CD4-positive, CD25-positive, alpha-beta regulatory T cell (primary cell): ENCODE results near the gene SYCP2. TPM values are rescaled to one million over a fixed set of nuclear protein-coding genes. Genes with fewer than 3 reads are reported as not detected.
"Not testable (repeated sequence)": the region's sequence is repeated elsewhere in the genome, so short reads cannot be mapped to it uniquely, and the experiment has no call there.

Experiments
- ATAC-seq, 2 donors: fragments of 150-1000 bp; cut with Tn5 transposase; one replicate each; pipeline ENCODE4 v1.10.0; 2021; ENCODE audit warnings: low read depth in 2 of 2, moderate number of reproducible peaks in 2 of 2, moderate library complexity in 1 of 2
- DNase-seq, 3 donors: peaks; one replicate each; pipeline versions ENCODE4 v3.0.0 to v3.0.0-alpha.2; 2012 to 2022; ENCODE audit warnings: mixed read lengths in 1 of 3
- H3K27ac ChIP-seq: one replicate; pipeline ENCODE4 v1.7.0; 2013; ENCODE audit warnings: mild to moderate bottlenecking, low read length; ENCODE audit not compliant: insufficient read depth, poor library complexity, severe bottlenecking
- H3K27me3 ChIP-seq: one replicate; pipeline ENCODE4 v1.7.0; 2013; ENCODE audit warnings: low read length; ENCODE audit not compliant: control insufficient read depth, insufficient read depth
- H3K36me3 ChIP-seq: one replicate; pipeline ENCODE4 v1.7.0; 2013; ENCODE audit warnings: mild to moderate bottlenecking, low read length, moderate library complexity; ENCODE audit not compliant: control insufficient read depth, insufficient read depth
- H3K4me1 ChIP-seq: 2 replicates; pipeline ENCODE4 v1.7.0; 2013; ENCODE audit warnings: mild to moderate bottlenecking, low read length; ENCODE audit not compliant: insufficient read depth, control insufficient read depth, poor library complexity, severe bottlenecking
- H3K4me3 ChIP-seq: one replicate; pipeline ENCODE4 v1.7.0; 2013; ENCODE audit warnings: low read depth, mild to moderate bottlenecking, low read length, moderate library complexity
- H3K9me3 ChIP-seq, 2 experiments: 1 replicate in 1 of 2; 2 replicates in 1 of 2; pipeline ENCODE4 v1.7.0; 2013; ENCODE audit warnings: low read length in 2 of 2, mild to moderate bottlenecking in 1 of 2, moderate library complexity in 1 of 2; ENCODE audit not compliant: control insufficient read depth in 2 of 2
- H3K27ac Mint-ChIP-seq, 3 donors: one replicate each; pipeline ENCODE4 v1.8.0; 2020 to 2022; ENCODE audit warnings: mild to moderate bottlenecking in 3 of 3, mixed read lengths in 3 of 3, moderate library complexity in 2 of 3
- H3K27me3 Mint-ChIP-seq: one replicate; pipeline ENCODE4 v1.8.0; 2022; ENCODE audit warnings: mild to moderate bottlenecking, mixed read lengths
- H3K36me3 Mint-ChIP-seq: one replicate; pipeline ENCODE4 v1.8.0; 2020; ENCODE audit warnings: mixed read lengths
- H3K4me1 Mint-ChIP-seq, 4 donors: one replicate each; pipeline ENCODE4 v1.8.0; 2020 to 2022; ENCODE audit warnings: mixed read lengths in 4 of 4, mild to moderate bottlenecking in 1 of 4
- H3K4me3 Mint-ChIP-seq, 4 donors: one replicate each; pipeline ENCODE4 v1.8.0; 2020 to 2022; ENCODE audit warnings: mild to moderate bottlenecking in 4 of 4, mixed read lengths in 4 of 4, moderate library complexity in 3 of 4
- H3K9me3 Mint-ChIP-seq, 7 donors: one replicate each; pipeline ENCODE4 v1.8.0; 2020 to 2022; ENCODE audit warnings: mixed read lengths in 7 of 7, mild to moderate bottlenecking in 3 of 7, moderate library complexity in 2 of 7
- polyA plus RNA-seq, 4 donors: library from polyadenylated mRNA; unstranded; fragments of 300-500 nt; fragmentation: Illumina TruSeq; gene quantifications; one replicate each; pipeline ENCODE4 v1.2.3, GENCODE V29; 2021
- total RNA-seq: library from RNA; stranded (reverse); gene quantifications from one replicate; pipeline ENCODE4 v1.2.3, GENCODE V29; 2022

SYCP2 gene
- total and polyA plus RNA-seq, 5 donors from 2014 or later, result 0.32 to 9.1 (median 1.2) TPM

DNA sequence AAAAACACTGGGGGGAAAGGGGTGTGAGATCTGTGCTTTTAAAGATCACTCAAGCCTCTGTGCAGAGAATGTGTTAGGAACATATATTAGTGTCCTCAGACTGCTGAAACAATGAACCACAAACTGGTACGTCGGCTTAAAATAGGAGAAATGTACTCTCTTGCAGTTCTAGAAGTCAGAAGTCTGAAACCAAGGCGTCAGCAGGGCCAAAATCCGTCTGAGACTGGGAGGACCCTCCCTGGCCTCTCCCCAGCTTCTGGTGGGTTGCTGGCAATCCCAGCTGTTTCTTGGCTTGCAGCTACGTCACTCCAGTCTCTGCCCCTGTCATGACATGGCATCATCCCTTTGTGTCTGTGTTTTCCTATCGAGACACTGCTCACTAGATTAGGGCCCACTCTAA is 28.7 kb upstream of the SYCP2 start:
- no peak overlapping the region for H3K27ac ChIP-seq
- Mint-ChIP-seq H3K4me1 (no peaks in the 10 kb centered on the region), H3K36me3 (peaks cover 21% of the 10 kb centered on the region), H3K9me3 (no peaks in the 10 kb centered on the region), H3K27me3 (no peaks in the 10 kb centered on the region), H3K27ac (no peak overlapping the region), H3K4me3 (no peak overlapping the region)
- peaks cover 2% of the 10 kb centered on the region for H3K36me3 ChIP-seq
- no peaks in the 10 kb centered on the region for H3K9me3 ChIP-seq
- H3K27me3 ChIP-seq, result no peaks in the 10 kb centered on the region
- DNase-seq (no peak), ATAC-seq (no peak)
- H3K4me1 ChIP-seq, result no peaks in the 10 kb centered on the region
- H3K4me3 ChIP-seq, result no peak overlapping the region

DNA sequence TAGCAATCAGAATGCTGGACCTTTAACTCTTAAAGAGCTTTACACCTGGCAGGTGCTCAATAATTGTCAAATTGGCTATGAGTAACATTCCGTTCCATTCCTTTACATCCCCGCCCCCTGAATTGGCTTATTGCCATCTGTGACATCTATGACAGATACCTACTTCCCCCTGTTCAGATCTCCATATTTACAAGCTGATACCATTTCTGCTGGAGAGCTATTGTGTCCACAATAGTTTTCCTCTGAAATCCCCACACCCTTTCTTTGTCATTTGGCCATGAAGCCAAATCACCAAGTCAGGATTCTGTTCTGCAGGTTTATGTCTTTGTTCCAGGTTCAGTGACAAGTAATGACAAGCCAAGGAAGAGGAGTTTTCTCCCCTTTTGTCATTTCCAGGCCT is 28.0 kb upstream of the SYCP2 start:
- DNase-seq, result no peak
- ATAC-seq, result no peak
- Histone ChIP-seq H3K9me3 (no peaks in the 10 kb centered on the region), H3K27me3 (no peaks in the 10 kb centered on the region), H3K4me1 (no peaks in the 10 kb centered on the region), H3K27ac (no peak overlapping the region), H3K36me3 (peaks cover 2% of the 10 kb centered on the region), H3K4me3 (no peak overlapping the region)
- Mint-ChIP-seq H3K4me1 (no peaks in the 10 kb centered on the region), H3K9me3 (no peaks in the 10 kb centered on the region), H3K4me3 (no peak overlapping the region), H3K36me3 (peaks cover 21% of the 10 kb centered on the region), H3K27me3 (no peaks in the 10 kb centered on the region), H3K27ac (no peak overlapping the region)

DNA sequence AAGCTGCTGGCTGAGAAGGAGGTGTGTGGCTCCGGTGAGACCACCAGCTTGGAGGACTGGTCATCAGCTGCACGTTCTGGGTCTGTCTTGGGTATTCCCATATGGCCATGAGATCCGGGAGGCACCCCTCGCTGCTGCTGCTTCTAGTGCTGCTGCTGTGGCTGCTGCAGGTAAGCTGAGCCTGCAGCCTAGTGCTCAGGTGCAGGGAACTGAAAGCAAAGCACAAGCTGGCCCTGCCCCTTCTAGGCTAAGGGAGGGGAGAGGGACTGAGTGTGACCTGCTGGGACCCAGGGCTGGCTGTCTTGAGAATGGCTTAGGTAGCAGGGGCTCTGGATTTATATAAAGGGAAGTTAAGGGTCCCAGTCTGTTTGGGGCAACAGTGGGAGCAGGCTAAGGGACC is 25.2 kb upstream of the SYCP2 start:
- no peaks in the 10 kb centered on the region for H3K9me3 Mint-ChIP-seq
- no peak overlapping the region for H3K27ac ChIP-seq
- ATAC-seq (no peak), DNase-seq (no peak)
- H3K27me3 Mint-ChIP-seq, result no peaks in the 10 kb centered on the region
- H3K4me3 ChIP-seq, result no peak overlapping the region
- H3K36me3 Mint-ChIP-seq, result peaks cover 21% of the 10 kb centered on the region
- no peaks in the 10 kb centered on the region for H3K4me1 Mint-ChIP-seq
- H3K27me3 ChIP-seq, result no peaks in the 10 kb centered on the region
- no peaks in the 10 kb centered on the region for H3K9me3 ChIP-seq
- H3K4me3 Mint-ChIP-seq, result no peak overlapping the region
- H3K27ac Mint-ChIP-seq, result no peak overlapping the region
- H3K4me1 ChIP-seq, result no peaks in the 10 kb centered on the region
- H3K36me3 ChIP-seq, result peaks cover 2% of the 10 kb centered on the region

DNA sequence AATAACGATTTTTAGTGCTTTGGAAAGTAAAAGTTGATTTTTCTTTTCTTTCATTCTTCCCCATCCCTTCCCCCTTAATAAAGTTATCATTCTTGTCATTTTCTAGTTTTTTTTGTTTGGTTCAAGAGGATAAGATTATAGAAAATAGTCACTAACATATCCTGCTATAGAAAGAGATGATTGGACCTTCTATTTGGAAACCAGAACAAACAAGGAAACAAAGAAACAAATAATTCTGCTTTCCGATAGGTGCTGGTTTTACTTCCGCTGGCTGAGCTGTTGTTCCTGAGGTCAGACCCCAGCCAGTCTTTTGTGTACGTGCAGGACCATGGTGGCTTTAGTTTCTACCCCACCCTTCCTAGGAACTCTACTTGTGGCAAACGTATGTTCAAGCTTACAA is 24.7 kb upstream of the SYCP2 start, which contains the start of gene CDH26:
CDH26 (plus strand) TSS at position 301 of the 400 bp plus-strand sequence. CDS start 304 bp downstream, outside the sequence.
- Mint-ChIP-seq H3K27ac (no peak within 1 kb of the TSS), H3K27me3 (no peaks in the 10 kb centered on the region), H3K9me3 (no peaks in the 10 kb centered on the region), H3K4me3 (no peak within 1 kb of the TSS), H3K4me1 (no peaks in the 10 kb centered on the region), H3K36me3 (peaks cover 21% of the 10 kb centered on the region)
- Histone ChIP-seq H3K36me3 (peaks cover 2% of the 10 kb centered on the region), H3K4me3 (no peak within 1 kb of the TSS), H3K27me3 (no peaks in the 10 kb centered on the region), H3K27ac (no peak within 1 kb of the TSS), H3K4me1 (no peaks in the 10 kb centered on the region), H3K9me3 (no peaks in the 10 kb centered on the region)
- ATAC-seq (no peak), DNase-seq (no peak)

DNA sequence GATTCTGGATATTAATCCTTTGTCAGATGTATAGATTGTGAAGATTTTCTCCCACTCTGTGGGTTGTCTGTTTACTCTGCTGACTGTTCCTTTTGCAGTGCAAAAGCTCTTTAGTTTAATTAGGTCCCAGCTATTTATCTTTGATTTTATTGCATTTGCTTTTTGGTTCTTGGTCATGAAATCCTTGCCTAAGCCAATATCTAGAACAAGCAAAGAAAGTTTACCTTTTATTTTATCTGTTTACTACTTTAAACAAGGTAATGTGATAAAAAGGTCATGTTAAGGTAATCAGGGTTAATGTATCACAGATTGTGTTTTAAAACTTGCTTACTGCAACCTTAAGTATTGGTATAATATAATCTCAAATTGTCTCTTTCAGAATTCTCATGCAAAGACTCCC is 24.1 kb upstream of the SYCP2 start:
- not testable (repeated sequence) for H3K27ac ChIP-seq, H3K4me1 ChIP-seq, H3K4me1 Mint-ChIP-seq, H3K9me3 ChIP-seq, H3K27me3 Mint-ChIP-seq, H3K9me3 Mint-ChIP-seq, H3K27ac Mint-ChIP-seq, H3K36me3 ChIP-seq, H3K4me3 Mint-ChIP-seq, H3K4me3 ChIP-seq, DNase-seq, ATAC-seq, H3K27me3 ChIP-seq
- H3K36me3 Mint-ChIP-seq, result peaks cover 21% of the 10 kb centered on the region

DNA sequence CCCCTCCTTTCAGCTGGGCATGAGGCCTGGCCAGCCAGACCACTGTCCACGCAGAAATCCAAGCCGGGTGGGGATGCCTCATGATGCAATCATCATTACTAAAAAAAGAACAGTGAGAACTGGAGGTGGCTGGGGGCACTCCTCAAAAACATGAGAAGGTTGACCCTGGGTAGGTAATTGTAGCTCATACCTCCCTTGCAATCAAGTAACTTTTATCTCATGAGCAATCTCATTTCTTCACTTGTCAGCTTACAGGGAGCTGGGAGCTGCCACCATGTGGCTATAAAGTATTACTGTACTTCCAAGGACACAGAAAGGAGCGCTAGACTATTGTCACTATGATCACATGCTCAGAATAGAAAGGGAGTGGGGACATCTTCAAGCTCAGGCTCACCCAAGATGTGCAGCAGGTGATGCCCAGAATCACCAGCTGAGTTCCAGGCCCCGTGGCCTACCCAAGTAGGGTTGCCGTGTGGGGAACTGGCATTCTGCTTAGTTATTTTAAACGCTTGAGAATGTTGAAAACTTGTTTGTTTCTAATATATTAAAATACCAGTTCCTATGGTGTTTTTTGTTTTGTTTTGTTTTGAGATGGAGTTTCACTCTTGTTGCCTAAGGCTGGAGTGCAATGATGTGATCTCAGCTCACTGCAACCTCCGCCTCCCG is 21.8 kb upstream of the SYCP2 start:
- no peaks in the 10 kb centered on the region for H3K36me3 ChIP-seq
- H3K4me1 Mint-ChIP-seq, result peaks cover 0 to 2% (median 0%) of the 10 kb centered on the region in 4 donors
- H3K27ac ChIP-seq, result no peak overlapping the region
- H3K9me3 Mint-ChIP-seq, result no peaks in the 10 kb centered on the region
- peaks cover 10% of the 10 kb centered on the region for H3K36me3 Mint-ChIP-seq
- peak in 1 of 3 donors; percentile 29 for DNase-seq
- H3K27me3 ChIP-seq, result no peaks in the 10 kb centered on the region
- ATAC-seq, result no peak
- H3K4me3 ChIP-seq, result no peak overlapping the region
- H3K27ac Mint-ChIP-seq, result peak overlapping the region in 2 of 3 donors; percentile 41 to 46
- H3K4me1 ChIP-seq, result no peaks in the 10 kb centered on the region
- H3K9me3 ChIP-seq, result no peaks in the 10 kb centered on the region
- H3K27me3 Mint-ChIP-seq, result no peaks in the 10 kb centered on the region
- H3K4me3 Mint-ChIP-seq, result no peak overlapping the region

DNA sequence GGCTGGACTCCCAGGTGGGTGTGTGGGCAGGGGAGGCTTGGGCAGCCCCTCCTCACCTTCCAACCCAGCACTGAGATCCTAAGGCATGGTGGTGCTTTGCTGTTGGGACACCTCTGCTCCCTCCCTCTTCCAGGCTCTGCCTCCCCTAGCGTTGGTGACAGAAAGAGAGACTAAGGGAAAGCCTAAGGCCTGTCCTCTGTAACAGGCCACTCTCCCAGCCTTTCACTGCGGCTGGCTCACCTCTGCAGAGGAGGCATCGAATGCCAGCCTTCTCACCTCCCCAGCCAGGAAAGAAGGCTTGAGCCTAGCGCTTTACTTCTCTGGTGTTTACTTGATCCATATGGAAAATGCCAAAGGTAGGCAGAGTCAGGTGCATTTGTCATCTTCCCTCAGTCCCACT is 21.3 kb upstream of the SYCP2 start:
- Histone ChIP-seq H3K36me3 (no peaks in the 10 kb centered on the region), H3K4me1 (no peaks in the 10 kb centered on the region), H3K4me3 (no peak overlapping the region), H3K27ac (no peak overlapping the region), H3K9me3 (no peaks in the 10 kb centered on the region), H3K27me3 (no peaks in the 10 kb centered on the region)
- no peaks in the 10 kb centered on the region for H3K27me3 Mint-ChIP-seq
- peak overlapping the region in 2 of 3 donors; percentile 41 to 46 for H3K27ac Mint-ChIP-seq
- DNase-seq, result no peak
- no peak for ATAC-seq
- H3K36me3 Mint-ChIP-seq, result peaks cover 5% of the 10 kb centered on the region
- H3K4me1 Mint-ChIP-seq, result peaks cover 0 to 2% (median 0%) of the 10 kb centered on the region in 4 donors
- H3K4me3 Mint-ChIP-seq, result no peak overlapping the region
- no peaks in the 10 kb centered on the region for H3K9me3 Mint-ChIP-seq

DNA sequence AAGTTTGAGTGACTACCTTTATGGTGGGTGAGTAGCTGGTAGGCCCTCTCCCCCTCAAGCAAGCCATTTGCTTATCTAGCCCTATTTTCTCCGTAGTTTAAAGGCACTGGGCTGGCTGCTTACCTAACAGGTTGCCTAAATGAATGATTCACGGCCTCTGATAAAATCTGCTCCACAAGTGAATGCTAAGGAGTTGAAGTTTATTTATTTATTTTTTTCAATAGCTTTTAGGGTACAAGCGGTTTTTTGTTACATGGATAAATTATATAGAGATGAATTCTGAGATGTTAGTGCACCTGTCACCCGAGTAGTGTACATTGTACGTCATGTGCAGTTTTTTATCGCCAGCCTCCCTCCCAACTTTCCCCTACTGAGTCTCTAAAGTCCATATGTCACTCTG is 16.5 kb upstream of the SYCP2 start:
- Mint-ChIP-seq H3K4me3 (no peak overlapping the region), H3K4me1 (peaks cover 14 to 33% (median 23%) of the 10 kb centered on the region in 4 donors), H3K27me3 (no peaks in the 10 kb centered on the region), H3K27ac (peak overlapping the region in 1 of 3 donors; percentile 78), H3K36me3 (no peaks in the 10 kb centered on the region), H3K9me3 (no peaks in the 10 kb centered on the region)
- Histone ChIP-seq H3K9me3 (no peaks in the 10 kb centered on the region), H3K4me3 (no peak overlapping the region), H3K4me1 (peaks cover 4% of the 10 kb centered on the region), H3K36me3 (peaks cover 5% of the 10 kb centered on the region), H3K27me3 (no peaks in the 10 kb centered on the region), H3K27ac (peak overlapping the region; percentile 17)
- DNase-seq (no peak), ATAC-seq (no peak)
